GM18520 (cell line): ENCODE results near the gene HMMR.
"Not testable (repeated sequence)": the region's sequence is repeated elsewhere in the genome, so short reads cannot be mapped to it uniquely, and the experiment has no call there.

Experiments used
- ATAC-seq: cut with Tn5 transposase; IDR thresholded peaks from one replicate; pipeline ENCODE4 v1.9.1; 2021; ENCODE audit not compliant: unreplicated experiment

HMMR gene

DNA sequence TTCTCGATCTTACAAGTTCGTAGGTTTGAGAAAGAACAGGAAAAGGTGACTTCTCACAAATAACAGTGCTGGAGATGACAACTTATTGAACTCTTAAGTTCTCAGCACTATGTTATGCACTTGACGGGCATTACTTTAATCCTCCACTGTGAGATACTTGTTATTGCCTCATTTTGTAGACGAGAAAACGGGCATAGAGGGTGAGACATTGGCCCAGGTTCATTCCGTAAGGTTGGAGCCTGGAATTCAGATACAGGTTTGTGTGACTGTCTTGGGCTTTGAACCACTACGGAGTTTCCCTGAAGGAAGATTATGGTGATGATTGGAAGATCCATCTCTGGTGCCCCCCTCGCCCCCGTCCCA lies 45.6 kb downstream of the HMMR start:
- ATAC-seq = peak; percentile 17

DNA sequence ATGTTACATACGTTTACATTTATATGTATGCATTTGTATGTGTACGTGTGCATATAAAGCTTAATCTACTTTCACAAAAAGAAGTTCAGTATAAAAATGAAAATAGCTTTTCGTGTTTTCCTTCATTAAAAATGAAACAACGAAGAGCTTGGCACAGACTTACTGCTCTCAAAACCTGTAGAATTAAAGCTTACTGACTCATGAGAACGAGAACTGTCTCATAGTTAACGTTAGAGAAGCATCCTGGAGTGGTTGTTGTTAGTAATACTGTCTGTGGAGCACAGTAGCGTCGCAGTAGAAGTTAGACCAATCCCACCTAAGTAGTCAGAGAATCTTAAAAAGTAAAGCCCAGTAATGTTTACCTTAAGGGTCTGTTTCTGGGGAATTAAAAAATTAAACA lies 46.3 kb downstream of the HMMR start:
- ATAC-seq = no peak

DNA sequence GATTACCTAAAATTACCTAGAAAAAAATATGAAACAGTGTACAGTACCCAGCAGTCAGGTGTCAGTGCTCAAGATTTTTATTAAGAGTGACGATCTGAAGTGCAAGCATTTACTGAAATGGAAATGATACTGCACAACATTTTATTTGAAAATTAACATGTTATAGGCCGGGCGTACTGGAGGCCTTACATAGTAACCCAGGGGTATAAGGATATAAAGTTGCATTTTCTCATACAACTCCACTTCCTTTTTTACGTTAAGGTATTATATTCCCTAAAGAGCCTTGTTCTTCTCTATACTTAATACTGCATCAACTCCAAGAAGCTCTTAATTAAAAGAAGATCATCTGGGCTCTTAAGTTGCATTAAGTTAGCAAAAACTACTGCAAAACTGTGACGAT lies 48.3 kb downstream of the HMMR start:
- no peak for ATAC-seq

DNA sequence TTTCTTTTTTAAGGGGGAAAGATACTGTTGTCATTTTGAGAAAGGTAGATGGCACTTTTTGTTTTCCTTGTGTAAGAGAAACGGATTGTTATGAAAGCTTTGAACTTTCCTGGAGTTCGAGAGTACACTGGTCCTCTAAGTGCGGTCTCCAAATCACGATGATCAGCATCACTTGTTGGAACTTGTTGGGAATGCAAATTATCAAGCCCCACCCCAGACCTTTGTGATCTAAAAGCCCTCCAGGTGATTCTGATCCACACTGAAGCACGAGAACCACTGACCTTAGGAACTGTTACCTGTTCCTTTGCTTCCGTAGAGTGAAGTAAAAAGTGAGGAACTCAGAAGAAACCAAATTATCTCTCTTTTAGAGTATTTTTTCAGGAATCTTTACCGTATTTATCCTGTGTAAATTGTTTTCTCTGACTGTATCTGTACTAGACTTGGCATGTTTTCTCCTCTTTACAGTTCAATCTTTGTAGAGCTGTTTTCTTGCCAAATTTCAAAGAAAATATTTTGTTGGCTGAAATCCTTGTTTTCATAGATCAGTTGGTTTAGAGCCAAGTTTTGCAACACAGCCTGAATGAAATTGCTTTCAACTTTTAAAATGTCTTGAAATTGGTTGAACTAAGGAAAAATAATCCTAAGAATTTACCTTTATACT lies 49.0 kb downstream of the HMMR start:
- ATAC-seq = no peak

DNA sequence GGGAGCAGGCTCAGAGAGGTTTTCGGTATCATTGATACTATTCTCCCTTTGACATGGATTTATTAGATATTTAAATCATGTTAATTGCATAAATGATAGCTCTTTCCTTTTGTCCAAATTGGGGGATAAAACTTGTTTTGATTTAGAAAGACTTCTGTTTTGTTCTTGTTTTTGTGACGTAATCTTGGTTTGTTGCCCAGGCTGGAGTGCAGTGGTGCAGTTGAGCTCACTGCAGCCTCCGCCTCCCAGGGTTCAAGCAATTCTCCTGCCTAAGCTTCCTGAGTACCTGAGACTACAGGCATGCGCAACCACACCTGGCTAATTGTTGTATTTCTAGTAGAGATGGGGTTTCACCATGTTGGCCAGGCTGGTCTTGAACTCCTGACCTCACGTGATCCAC lies 52.1 kb downstream of the HMMR start:
- no peak for ATAC-seq

DNA sequence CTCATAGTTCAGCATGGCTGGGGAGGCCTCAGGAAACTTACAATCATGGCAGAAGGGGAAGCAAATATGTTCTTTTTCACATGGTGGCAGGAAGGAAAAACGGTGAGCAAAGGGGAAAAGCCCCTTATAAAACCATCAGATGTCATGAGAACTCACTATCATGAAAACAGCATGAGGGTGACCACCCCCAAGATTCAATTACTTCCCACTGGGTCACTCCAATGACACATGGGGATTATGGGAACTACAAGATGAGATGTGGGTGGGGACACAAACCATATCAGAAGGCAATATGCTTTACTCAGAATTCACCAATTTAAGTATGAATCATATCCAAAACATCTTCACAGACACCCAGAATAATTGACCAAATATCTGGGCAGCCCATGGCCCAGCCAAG lies 64.7 kb downstream of the HMMR start:
- no peak for ATAC-seq

DNA sequence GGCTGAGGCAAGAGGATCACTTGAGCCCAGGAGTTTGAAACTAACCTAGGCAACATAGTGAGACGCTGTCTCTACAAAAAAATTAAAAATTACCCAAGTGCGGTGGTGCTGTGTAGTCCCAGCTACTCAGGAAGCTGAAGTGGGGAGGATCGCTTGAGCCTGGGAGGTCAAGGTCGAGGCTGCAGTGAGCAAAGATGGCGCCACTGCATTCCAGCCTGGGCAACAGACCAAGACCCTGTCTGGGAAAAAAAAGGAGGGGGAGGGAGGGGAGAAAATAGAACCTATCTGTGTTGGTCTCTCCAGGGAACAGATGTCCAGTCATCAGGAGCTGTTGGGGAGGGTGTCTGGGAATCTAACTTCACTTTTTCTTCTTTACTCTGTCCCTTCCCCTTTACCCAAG lies 69.3 kb downstream of the HMMR start:
- ATAC-seq = no peak

DNA sequence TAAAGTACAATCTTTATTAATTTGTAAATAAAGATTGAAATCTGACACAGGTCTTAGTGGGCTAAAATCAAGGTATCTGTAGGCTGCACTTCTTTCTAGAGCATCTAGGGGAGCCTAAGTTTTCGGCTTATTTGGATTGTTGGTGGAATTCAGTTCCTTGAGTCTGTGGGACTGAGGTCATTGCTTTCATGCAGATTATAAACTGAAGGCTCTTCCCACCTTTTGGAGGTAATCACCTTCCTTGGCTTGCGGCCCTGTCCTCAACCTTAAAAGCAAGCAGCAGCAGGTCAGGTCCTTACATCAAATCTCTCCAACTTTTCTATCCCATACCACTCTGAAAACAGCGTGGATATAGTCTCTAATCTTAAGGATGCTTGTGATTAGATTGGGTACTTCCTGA lies 70.8 kb downstream of the HMMR start:
- no peak for ATAC-seq

DNA sequence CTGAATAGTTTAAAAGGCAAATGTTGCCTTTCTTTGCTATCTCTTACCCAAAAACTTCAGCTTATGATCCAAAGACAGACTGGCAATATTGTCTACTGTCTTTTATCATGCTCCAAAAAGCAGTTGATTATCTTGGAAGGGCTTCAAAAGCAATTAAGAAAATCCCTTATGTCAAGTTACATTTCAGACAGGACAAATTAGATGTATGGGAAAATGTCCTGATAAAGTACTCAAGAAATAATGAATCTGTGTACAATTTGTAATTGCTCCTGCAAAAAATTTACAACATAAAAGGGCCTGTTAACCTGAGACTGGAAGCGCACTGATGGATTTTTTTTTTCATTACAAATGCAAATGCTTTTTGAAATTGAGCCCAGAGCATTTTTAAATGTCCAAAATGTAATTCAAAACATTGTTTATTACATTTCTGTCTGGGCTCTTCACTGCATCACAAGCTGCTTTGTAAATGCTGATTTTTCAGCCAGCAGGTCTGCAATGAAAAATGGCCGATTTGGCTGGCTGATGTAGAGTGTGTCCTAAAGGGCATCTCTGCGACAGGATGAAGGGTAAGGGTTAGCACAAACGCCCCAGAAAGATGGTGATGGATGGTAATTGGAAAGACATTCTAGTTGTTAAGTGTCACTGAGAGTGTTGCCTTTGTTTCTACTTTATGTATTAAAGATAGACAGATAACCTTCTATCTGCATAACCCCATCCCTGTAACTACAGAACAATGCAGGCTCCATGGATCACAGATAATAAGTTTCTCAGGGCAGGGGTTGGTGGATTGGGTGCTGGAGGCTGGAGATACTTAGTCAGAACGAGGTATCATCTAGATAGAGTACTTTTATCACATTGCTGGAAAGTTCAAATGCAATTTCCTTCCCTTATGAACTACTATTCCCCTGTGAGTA lies 72.0 kb downstream of the HMMR start:
- ATAC-seq = no peak

DNA sequence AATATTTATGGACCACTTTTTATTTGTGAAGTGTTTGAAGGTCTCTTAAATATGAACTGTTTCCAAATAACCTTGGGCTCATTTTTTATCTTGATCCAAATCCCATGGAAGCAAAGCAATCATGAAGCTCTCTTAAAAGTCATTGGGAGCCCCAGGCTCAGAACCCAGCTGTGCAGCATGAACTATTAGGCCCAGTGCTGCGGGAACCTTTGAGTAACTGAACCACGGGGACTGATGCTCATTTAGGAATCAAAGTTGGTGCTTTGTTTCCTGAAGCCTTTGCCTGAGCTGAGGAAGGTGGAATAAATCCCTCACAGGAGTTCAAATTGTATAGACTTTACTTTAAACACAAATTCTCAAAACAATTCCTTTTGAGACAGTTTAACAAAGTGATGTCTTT lies 72.8 kb downstream of the HMMR start:
- ATAC-seq = no peak

DNA sequence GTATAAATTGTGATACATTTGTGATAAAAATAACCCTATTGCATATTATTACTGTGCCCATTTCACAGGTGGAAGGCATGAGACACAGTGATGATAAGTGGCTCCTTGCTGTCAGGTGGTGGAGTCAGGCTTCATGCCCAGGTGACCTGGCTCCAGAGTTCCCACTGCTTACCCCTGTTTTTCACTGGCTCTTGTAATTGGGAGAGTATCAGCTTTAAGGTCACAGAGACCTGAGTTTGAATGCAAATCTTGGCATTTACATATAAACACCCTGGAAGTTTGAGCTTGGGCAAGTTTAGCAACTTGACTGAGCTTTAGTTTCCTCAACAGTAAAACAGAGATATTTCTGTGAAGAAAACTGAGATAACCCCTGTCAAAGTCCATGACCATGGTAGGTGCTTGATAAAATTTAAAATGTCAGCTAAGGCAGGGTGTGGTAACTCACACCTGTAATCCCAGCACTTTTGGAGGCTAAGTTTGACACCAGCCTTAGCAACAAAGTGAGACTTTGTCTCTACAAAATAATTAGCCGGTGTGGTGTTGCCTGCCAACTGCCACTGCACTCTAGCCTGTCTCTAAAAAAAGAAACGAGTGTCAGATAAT lies 74.2 kb downstream of the HMMR start:
- peak; percentile 31 for ATAC-seq

DNA sequence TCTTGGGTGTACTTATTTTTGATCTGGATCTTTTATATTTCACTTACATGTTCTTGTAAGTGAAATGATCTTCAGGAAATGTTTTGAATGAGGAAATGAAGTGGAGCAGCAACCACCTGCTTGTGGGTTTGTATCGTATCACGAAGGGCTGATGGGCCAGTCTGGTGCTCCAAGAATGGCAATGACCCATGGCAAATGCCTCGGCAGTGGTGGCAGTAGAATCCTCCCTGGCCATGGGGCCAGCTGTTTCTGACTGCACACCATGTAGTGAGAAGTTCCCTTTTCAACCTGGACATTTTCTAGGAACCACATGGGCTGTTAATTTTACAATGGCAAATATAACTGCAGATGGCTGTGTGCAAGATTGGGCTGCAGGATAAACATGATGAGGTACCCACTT lies 74.9 kb downstream of the HMMR start:
- peak; percentile 22 for ATAC-seq

DNA sequence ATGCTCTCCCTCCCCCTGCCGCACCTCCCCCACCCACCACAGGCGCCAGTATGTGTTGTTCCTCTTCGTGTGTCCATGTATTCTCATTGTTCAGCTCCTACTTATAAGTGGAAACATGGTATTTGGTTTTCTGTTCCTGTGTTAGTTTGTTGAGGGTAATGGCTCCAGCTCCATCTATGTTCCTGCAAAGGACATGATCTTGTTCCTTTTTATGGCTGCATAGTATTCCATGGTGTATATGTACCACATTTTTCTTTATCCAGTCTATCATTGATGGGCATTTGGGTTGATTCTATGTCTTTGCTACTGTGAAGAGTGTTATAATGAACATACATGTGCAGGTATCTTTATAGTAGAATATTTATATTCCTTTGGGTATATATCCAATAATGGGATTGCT lies 76.0 kb downstream of the HMMR start:
- not testable (repeated sequence) for ATAC-seq

DNA sequence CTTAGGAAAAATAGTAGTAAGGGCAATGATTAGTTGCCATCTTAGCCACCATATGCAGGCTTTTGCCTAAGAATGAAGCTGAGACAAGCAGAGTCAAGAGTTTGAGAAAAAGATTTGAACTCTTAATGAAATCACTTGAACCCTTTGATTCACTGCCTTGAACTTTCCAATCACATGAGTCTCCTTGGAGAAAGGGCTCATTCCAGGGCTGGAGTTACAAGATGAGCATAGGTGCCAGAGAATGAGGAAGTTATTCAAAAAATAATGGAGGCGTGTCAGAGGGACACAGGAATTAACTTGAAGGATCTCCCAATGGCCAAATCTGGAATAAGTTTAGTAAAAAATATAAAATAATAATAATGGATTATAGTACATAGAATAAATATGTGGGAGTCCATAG lies 80.3 kb downstream of the HMMR start:
- ATAC-seq = no peak
